Stimulated activated naive CD4-positive, alpha-beta T cell (primary cell): ENCODE results near the gene TSACC.

Source experiments
- DNase-seq, 6 experiments: peaks; one replicate each; lab custom pipeline; 2025; lab: John Stamatoyannopoulos, UW

TSACC gene

DNA sequence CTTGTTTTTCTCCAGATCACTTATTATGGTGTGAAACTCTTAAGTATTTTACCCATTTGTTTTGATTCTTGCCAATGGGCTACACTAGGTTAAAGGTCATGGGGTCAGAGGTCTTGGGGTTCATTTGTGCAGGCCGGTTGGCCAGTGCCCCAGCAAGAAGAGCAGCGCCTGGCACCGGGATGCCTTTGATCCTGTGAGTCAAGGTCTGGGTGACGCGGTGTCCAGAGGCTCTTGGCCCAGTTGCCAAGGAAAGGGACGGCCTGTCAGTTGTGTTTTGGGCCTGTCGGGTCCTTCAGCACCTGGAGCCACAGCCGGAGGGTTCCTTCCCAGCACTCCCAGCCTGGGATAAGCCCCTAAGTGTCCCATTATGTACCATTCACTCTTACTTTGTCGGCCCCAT lies 55.8 kb downstream of the TSACC start:
- DNase-seq: no peak

DNA sequence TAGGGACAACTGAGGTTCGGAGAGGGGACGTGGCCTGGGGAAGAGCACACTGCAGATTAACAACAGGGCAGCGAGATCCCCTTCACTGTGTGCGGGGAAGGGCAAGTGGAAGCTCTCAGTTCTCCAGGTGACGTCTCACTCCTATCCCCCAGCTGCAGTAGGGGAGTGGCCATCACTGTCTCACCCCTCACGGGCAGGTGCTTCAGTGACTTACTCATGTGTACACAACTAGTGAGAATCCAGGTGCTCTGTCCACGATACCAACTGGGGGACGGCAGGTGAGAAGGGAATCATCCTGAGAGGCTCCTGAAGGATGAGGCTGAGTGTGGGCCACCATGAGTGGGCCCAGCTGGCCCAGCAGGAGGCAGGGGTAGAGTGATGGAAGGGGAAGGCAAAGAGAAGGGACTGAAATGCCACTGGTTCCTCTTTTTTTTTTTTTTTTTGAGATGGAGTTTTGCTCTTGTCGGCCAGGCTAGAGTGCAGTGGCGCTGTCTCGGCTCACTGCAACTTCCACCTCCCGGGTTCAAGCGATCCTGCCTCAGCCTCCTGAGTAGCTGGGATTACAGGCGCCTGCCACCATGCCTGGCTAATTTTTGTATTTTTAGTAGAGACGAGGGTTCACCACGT lies 56.6 kb downstream of the TSACC start:
- no peak for DNase-seq
